GM12865 (cell line): Measurements from ENCODE around the gene ZNF181.
A peak's percentile ranks its signal among the peaks of the same experiment; 100 is the strongest.

Experiments used
- DNase-seq: peaks from one replicate; pipeline ENCODE4 v3.0.0; 2010; ENCODE audit warnings: low read depth
- H3K4me3 ChIP-seq: 2 replicates; pipeline ENCODE4 v1.5.1; 2011; ENCODE audit warnings: mild to moderate bottlenecking, low read depth, low read length, control low read depth
- TF ChIP-seq, protein P1 (sequence below): IDR thresholded peaks from 2 replicates; pipeline ENCODE4 v1.5.1; 2011; ENCODE audit warnings: low read length, control low read depth, low read depth, inconsistent platforms; ENCODE audit not compliant: insufficient read depth; ENCODE audit errors: missing control alignments

The ZNF181 gene

DNA sequence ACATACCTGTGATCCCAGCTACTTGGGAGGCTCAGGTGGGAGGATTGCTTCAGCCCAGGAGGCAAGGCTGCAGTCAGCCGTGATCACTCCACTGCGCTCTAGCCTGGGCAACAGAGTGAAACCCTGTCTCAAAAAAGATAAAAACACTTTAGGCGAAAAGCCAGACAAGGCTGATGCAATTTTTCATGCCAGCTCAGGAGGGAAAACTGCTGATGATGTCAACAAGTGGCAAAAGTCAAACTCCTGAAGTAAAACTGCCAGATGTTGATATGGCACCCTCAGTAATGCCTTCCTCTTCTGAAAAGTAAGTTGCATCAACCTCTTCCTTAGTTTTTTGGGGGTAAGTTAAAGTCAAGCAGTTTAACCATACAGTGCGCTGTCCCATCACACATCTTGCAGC lies 23.4 kb downstream of the ZNF181 start:
- no peak overlapping the region for H3K4me3 ChIP-seq
- TF ChIP-seq, protein P1, sequence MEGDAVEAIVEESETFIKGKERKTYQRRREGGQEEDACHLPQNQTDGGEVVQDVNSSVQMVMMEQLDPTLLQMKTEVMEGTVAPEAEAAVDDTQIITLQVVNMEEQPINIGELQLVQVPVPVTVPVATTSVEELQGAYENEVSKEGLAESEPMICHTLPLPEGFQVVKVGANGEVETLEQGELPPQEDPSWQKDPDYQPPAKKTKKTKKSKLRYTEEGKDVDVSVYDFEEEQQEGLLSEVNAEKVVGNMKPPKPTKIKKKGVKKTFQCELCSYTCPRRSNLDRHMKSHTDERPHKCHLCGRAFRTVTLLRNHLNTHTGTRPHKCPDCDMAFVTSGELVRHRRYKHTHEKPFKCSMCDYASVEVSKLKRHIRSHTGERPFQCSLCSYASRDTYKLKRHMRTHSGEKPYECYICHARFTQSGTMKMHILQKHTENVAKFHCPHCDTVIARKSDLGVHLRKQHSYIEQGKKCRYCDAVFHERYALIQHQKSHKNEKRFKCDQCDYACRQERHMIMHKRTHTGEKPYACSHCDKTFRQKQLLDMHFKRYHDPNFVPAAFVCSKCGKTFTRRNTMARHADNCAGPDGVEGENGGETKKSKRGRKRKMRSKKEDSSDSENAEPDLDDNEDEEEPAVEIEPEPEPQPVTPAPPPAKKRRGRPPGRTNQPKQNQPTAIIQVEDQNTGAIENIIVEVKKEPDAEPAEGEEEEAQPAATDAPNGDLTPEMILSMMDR = no peak
- no peak for DNase-seq

DNA sequence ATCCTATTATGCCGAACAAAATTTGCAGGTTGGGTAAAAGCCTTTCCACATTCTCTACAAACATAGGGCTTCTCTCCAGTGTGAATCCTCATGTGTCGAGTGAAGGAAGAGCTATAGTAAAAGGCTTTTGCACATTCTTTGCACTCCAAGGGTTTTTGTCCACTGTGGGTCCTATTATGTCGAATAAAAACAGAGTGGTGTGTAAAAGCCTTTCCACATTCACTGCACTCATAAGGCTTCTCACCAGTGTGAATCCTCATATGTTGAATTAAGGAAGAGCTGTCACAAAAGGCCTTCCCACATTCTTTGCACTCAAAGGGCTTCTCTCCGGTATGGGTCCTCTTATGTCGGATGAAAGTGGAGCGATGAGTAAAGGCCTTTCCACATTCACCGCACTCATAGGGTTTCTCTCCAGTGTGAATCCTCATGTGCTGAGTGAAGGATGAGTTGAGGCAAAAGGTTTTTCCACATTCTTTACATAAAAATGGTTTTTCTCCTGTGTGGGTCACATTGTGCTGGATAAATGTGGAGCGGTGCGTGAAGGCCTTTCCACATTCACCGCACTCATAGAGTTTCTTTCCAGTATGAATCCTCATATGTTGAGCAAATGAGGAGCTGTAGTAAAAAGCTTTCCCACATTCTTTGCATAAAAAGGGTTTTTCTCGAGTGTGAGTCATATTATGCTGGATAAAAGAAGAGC lies 25.3 kb downstream of the ZNF181 start:
- no peak for DNase-seq
- TF ChIP-seq, protein P1 = no peak
- H3K4me3 ChIP-seq = no peak overlapping the region

DNA sequence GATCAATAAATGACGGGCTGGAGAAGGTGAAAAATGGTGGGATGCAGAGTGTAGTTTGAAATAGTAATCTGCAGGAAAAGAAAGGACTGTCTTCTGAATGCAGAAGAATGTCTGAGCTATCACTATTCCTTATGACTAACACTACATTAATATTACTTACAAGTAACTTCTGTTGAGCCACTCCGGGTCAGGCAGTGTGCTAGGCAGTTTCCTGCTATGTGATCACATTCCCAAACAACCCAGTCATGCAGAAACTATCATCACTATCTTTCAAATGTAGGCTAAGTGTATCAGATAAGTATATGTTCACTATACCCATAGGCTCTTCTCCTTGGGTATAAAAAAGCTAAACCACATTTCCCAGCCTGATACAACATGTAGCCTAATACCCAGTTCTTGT lies 32.3 kb downstream of the ZNF181 start:
- H3K4me3 ChIP-seq = no peak overlapping the region
- TF ChIP-seq, protein P1 = no peak
- no peak for DNase-seq

DNA sequence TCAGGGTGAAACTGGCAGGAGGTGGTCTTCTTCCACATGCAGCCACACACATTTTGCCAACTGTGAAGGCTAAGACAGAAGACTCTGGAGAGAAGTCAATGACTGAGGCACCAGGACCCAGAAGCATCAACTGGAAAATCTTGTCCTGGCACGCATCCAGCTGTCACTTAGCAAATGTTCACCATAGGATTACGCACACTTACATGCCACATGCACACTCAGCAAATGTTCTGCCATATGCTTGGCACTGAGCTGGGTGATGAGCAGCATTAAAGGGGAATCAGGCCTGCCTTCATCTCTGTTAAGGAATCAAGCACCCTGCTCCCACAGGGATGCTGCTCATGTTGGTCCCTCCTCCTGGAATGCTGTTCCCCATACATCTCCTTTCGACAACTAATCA lies 33.9 kb downstream of the ZNF181 start:
- TF ChIP-seq, protein P1 = no peak
- no peak overlapping the region for H3K4me3 ChIP-seq
- DNase-seq = no peak

DNA sequence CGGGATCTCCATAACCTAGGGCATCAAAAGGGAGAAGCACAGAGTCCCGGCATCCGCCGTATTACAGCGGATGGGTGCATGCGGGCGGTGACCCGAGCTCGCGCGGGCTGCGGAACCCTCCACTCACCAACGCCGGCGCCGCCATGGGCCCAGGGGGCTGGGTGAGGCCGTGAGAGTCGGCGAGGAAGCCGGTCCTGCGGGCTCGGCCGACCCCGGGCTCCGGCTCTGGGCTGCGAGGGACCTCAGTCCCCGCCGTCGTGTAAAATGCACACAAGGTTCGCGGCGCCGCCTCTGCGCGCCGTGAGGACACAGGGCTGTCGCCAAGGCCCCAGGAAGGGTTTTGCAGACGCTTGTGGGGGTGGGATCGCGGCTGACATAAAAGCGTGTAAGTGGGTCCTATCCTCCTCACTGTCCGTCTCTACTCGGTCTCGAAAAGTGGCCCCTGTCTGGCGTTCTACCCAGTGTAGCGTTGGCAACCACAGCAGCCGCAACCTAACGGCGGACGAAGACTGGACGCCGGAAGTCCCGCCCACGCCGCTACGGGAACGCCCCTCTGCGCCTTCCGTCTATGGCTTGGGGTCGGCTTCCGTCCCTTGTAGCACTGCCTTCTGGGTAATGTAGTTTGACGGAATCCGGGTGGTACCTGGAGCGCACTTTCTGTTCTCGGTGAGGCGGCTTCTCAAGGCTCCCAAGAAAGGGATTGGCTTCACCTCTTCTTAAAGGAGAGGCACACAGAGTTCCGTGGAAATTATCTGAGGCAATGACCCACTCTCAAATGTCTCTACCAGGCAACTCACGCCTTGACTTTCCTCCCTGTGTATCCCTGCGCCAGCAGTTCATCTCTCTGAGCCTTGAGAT lies 38.9 kb downstream of the ZNF181 start, which contains the start of gene ZNF599:
Gene ZNF599 (minus strand): TSS at position 519 of the 858 bp plus-strand sequence. CDS start 374 bp downstream, at position 145.
- H3K4me3 ChIP-seq = peak within 1 kb of the TSS; percentile 78
- TF ChIP-seq, protein P1 = no peak
- peak; percentile 94 for DNase-seq

DNA sequence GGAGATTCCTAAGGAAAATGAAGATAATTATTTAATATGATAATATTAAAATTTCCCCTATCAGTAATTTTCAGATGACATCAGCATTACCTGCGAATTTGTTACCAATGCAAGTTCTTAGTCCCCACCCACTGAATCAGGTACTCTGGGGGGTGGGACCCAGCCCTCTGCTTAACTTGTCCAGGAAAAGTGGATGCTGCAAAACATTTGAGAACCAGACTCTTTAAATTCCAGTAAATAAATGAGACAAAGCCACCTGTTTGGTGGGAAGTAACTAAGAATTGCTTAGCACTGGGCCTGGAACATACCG lies 39.5 kb downstream of the ZNF181 start:
- no peak for DNase-seq
- TF ChIP-seq, protein P1 = no peak
- peak overlapping the region; percentile 78 for H3K4me3 ChIP-seq
